ENCODE results near the gene GTF3C1. TPM values are rescaled to one million over a fixed set of nuclear protein-coding genes. Genes with fewer than 3 reads are reported as not detected.

The GTF3C1 gene
- total RNA-seq, 2 experiments from 2014 or later, result 43.6 to 44.5 TPM

- Mint-ChIP-seq H3K27me3 (no peaks in the 10 kb centered on the region), H3K36me3 (ENCODE audit: low read depth) (peaks cover 96% of the 10 kb centered on the region), H3K4me1 (ENCODE audit: low read depth) (peaks cover 27% of the 10 kb centered on the region), H3K4me3 (no peak overlapping the region), H3K9me3 (no peaks in the 10 kb centered on the region), H3K27ac (peak overlapping the region; percentile 24)
- peaks cover 84% of the 10 kb centered on the region for H3K36me3 ChIP-seq (ENCODE audit: insufficient read depth, low read length)
- intact Hi-C loops (cut with DNase I, micrococcal nuclease), result loop anchor here in 1 of 2 experiments (2.0 kb wide), 1 partner anchor 15 kb away; no protein-coding TSS in a partner anchor
- POLR2A ChIA-PET, result interaction anchor here (1.3 kb wide), 1 partner anchor 63 kb away, joined by 4 read pairs; no protein-coding TSS in a partner anchor
- H3K27ac ChIP-seq (ENCODE audit: low read depth in 1 of 2, low read length in 2 of 2), result no peak overlapping the region
- no peak overlapping the region for H3K4me3 ChIP-seq (ENCODE audit: low read length)
- H3K27me3 ChIP-seq (ENCODE audit: control insufficient read depth in 1 of 2, insufficient read depth in 2 of 2, low read length in 2 of 2), result no peaks in the 10 kb centered on the region
- DNase-seq (no peak), ATAC-seq (ENCODE audit: poor library complexity) (no peak)
- peaks cover 14% of the 10 kb centered on the region in 2 experiments for H3K9me3 ChIP-seq (ENCODE audit: control insufficient read depth in 1 of 2, insufficient read depth in 1 of 2, low read length in 2 of 2)
- CTCF ChIA-PET, result no interaction called here
- peaks cover 23% of the 10 kb centered on the region for H3K4me1 ChIP-seq (ENCODE audit: insufficient read depth, low read length)
- TF ChIP-seq CTCF (IDR thresholded peaks at IDR 0.05), result no peak
Observed at GRCh38 chr16:27441998-27442397, 107.7 kb downstream of the GTF3C1 start.

- Mint-ChIP-seq H3K36me3 (ENCODE audit: low read depth) (peaks cover 96% of the 10 kb centered on the region), H3K27ac (peak overlapping the region; percentile 55), H3K4me1 (ENCODE audit: low read depth) (peaks cover 22% of the 10 kb centered on the region), H3K27me3 (no peaks in the 10 kb centered on the region), H3K9me3 (no peaks in the 10 kb centered on the region), H3K4me3 (no peak overlapping the region)
- no peak for TF ChIP-seq CTCF (IDR thresholded peaks at IDR 0.05)
- ATAC-seq (ENCODE audit: poor library complexity) (no peak), DNase-seq (peak in 1 of 14 experiments; percentile 17)
- H3K36me3 ChIP-seq (ENCODE audit: insufficient read depth, low read length), result peaks cover 87% of the 10 kb centered on the region
- ChIA-PET POLR2A (interaction anchor here (1.3 kb wide), 1 partner anchor 63 kb away, joined by 4 read pairs; no protein-coding TSS in a partner anchor), CTCF (no interaction called here)
- intact Hi-C loops (cut with DNase I, micrococcal nuclease), result no loop called here
- peaks cover 15% of the 10 kb centered on the region for H3K4me1 ChIP-seq (ENCODE audit: insufficient read depth, low read length)
- H3K4me3 ChIP-seq (ENCODE audit: low read length), result no peak overlapping the region
- no peak overlapping the region for H3K27ac ChIP-seq (ENCODE audit: low read depth in 1 of 2, low read length in 2 of 2)
- peaks cover 14% of the 10 kb centered on the region in 2 experiments for H3K9me3 ChIP-seq (ENCODE audit: control insufficient read depth in 1 of 2, insufficient read depth in 1 of 2, low read length in 2 of 2)
- H3K27me3 ChIP-seq (ENCODE audit: control insufficient read depth in 1 of 2, insufficient read depth in 2 of 2, low read length in 2 of 2), result no peaks in the 10 kb centered on the region
Observed at GRCh38 chr16:27441276-27441675, 108.4 kb downstream of the GTF3C1 start.

- H3K36me3 Mint-ChIP-seq (ENCODE audit: low read depth), result peaks cover 93% of the 10 kb centered on the region
- ATAC-seq (ENCODE audit: poor library complexity) (no peak), DNase-seq (peak in 1 of 14 experiments; percentile 29)
- no peaks in the 10 kb centered on the region for H3K9me3 Mint-ChIP-seq
- ChIA-PET CTCF (no interaction called here), POLR2A (no interaction called here)
- Histone ChIP-seq H3K36me3 (ENCODE audit: insufficient read depth, low read length) (peaks cover 85% of the 10 kb centered on the region), H3K27me3 (ENCODE audit: control insufficient read depth in 1 of 2, insufficient read depth in 2 of 2, low read length in 2 of 2) (no peaks in the 10 kb centered on the region), H3K9me3 (ENCODE audit: control insufficient read depth in 1 of 2, insufficient read depth in 1 of 2, low read length in 2 of 2) (peaks cover 10% of the 10 kb centered on the region in 2 experiments), H3K4me1 (ENCODE audit: insufficient read depth, low read length) (no peaks in the 10 kb centered on the region), H3K4me3 (ENCODE audit: low read length) (no peak overlapping the region), H3K27ac (ENCODE audit: low read depth in 1 of 2, low read length in 2 of 2) (peak overlapping the region in 1 of 2 donors; percentile 35)
- no peak overlapping the region for H3K4me3 Mint-ChIP-seq
- TF ChIP-seq CTCF (IDR thresholded peaks at IDR 0.05), result no peak
- intact Hi-C loops (cut with DNase I, micrococcal nuclease), result no loop called here
- peaks cover 12% of the 10 kb centered on the region for H3K4me1 Mint-ChIP-seq (ENCODE audit: low read depth)
- H3K27me3 Mint-ChIP-seq, result no peaks in the 10 kb centered on the region
- peak overlapping the region; percentile 65 for H3K27ac Mint-ChIP-seq
Observed at GRCh38 chr16:27439271-27440018, 110.3 kb downstream of the GTF3C1 start.
